HG03575 (cell line): Measurements from ENCODE around the gene DPYSL3.
A peak's percentile ranks its signal among the peaks of the same experiment; 100 is the strongest.
"Not testable (repeated sequence)": the region's sequence is repeated elsewhere in the genome, so short reads cannot be mapped to it uniquely, and the experiment has no call there.

Experiments used
- ATAC-seq: cut with Tn5 transposase; IDR thresholded peaks from one replicate; pipeline ENCODE4 v1.9.1; 2021; ENCODE audit not compliant: unreplicated experiment, insufficient number of reproducible peaks, low FRiP score; ENCODE audit errors: extremely low read depth

The DPYSL3 gene

GRCh38 chr5:147390654-147391225, 119.1 kb downstream of the DPYSL3 start:
- no peak for ATAC-seq

GRCh38 chr5:147388184-147389108, 121.4 kb downstream of the DPYSL3 start:
- no peak for ATAC-seq

GRCh38 chr5:147387109-147387508, 122.8 kb downstream of the DPYSL3 start:
- ATAC-seq, result no peak

GRCh38 chr5:147384346-147385193, 125.3 kb downstream of the DPYSL3 start:
- peak; percentile 46 for ATAC-seq

- ATAC-seq, result no peak
These were observed 127.1 kb downstream of the DPYSL3 start for GRCh38 chr5:147382776-147383175.

GRCh38 chr5:147381555-147381954, 128.3 kb downstream of the DPYSL3 start:
- ATAC-seq, result no peak

- no peak for ATAC-seq
These were observed 132.2 kb downstream of the DPYSL3 start for GRCh38 chr5:147377682-147378081.

GRCh38 chr5:147375151-147375550, 134.7 kb downstream of the DPYSL3 start:
- ATAC-seq, result no peak

DNA sequence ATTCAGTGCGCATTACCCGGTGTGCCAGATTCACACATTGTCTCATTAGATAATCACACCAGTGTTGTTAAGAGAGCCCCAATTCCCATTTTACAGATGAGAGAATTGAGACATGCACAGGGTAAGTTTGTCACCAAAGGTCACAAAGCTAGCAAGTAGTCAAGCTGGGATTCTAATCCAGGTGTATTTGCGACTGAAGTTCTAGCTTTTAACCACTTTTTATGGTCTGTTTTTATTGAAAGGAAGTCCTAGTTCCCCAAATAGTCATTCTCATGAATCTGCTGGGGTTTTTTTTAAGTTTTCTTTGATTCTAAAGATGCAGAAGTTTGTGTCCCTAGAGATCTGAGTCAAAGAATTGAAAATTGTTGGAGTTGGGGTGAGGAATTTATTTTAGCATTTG, 136.5 kb downstream of the DPYSL3 start:
- ATAC-seq, result no peak

DNA sequence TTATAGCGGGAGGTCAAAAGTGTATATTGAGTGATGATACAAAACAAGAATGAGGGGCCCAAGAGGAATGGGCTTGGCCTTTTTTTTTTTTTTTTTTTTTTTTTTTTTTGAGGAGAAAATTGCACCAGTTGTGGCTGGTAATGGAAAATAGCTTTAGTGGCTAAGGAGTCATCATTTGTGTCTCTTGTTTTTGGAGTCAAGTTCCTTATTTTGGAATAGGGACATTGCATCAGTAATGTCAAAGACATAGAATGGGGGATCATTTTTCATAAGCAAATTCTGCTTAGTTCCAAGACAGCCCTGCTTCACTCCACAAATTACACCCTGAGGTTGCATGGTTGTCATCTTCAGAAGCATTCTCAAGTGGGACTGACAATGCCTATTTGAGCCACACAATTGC, 137.7 kb downstream of the DPYSL3 start:
- no peak for ATAC-seq

GRCh38 chr5:147371290-147371689, 138.6 kb downstream of the DPYSL3 start:
- ATAC-seq, result no peak

- no peak for ATAC-seq
These were observed 140.0 kb downstream of the DPYSL3 start for GRCh38 chr5:147369742-147370374.

DNA sequence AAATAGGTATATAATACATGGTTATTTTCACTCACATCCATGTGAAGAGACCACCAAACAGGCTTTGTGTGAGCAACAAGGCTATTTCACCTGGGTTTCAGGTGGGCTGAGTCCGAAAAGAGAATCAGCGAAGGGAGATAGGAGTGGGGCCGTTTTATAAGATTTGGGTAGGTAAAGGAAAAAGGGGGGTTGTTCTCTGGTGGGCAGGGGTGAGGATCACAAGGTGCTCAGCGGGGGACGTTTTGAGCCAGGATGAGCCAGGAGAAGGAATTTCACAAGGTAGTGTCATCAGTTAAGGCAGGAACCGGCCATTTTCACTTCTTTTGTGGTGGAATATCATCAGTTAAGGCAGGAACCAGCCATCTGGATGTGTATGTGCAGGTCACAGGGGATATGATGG, 142.5 kb downstream of the DPYSL3 start:
- ATAC-seq, result not testable (repeated sequence)

GRCh38 chr5:147361441-147362175, 148.3 kb downstream of the DPYSL3 start:
- ATAC-seq, result no peak

DNA sequence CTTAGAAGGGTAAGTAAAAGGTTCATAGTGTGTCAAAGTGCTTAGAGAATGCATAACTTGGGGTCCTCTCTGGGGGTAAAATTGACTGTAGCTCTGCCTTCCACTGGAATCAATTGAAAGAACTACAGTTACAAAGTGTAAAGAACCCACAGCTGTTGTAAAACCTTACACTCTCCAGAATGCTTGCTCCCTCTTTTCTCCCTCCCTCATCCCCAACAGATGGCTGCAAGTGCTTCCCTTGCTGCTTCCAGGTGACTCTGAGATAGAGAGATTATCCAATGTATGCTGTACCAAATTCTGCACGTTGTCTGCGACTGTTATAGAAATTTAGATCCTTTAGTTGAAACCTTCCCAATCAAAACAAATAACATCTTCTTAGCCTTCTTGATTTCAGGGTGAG, 149.1 kb downstream of the DPYSL3 start:
- ATAC-seq, result no peak

DNA sequence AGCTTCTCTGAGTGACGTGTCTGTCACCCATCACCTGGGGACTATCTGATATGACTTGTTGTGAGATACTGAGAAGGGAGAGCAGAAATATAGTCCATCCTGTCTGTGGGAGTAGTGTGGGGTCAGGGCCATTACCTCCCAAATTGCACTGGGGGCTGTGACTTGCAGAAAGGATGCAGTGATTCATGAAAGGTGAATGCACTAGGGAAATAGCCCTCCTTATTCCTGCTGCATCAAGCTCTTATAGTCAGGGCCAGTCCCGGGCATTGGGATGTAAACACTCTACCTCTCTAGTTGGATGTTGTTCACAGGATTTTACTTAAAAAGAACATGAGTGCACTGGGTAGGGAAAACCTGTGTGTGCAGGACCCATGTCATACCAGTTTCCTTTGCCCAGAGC, 150.3 kb downstream of the DPYSL3 start:
- ATAC-seq, result no peak

DNA sequence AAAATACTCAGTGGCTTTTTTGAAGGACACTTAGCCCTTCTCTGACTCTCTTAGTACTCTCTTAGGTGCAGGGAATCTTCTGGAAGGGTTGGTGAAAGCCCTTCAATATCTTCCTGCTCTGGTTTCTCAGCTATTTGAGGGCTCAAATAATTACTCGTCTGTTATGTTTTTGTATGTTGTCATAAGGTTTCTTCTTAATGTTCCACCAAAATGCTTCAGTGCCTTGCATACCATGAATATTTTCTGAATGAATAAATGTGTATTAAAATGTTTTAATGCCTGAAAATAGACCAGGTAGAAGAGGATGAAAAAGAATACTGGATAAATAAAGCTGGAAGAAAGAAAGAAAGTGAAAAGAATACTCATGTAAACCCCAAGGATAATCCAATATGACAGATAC, 150.8 kb downstream of the DPYSL3 start:
- ATAC-seq, result no peak

DNA sequence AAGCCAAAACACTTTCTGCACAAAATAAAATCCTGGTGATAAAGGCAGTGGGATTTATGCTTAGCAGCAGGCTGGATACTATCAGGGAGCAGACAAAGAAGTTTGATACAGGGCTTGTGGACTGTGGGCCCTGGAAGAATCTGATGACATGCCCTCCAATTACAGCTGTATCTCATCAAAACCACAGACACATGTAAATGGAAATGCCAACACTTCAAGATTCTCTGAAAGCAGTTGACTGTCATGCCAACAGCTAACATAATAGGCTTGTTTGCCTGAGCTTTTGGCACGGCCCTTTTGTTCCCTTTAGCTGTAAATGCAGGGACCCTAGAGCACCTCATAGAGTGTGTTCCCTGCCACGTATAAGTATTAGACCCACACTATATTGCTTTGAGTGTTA, 160.6 kb downstream of the DPYSL3 start:
- no peak for ATAC-seq

GRCh38 chr5:147348451-147348850, 161.4 kb downstream of the DPYSL3 start:
- ATAC-seq, result no peak
